A204.1 (cell line): Measurements from ENCODE around the gene FABP7.
"Not testable (repeated sequence)": the region's sequence is repeated elsewhere in the genome, so short reads cannot be mapped to it uniquely, and the experiment has no call there.

Source experiments
- FAIRE-seq: peaks from 2 replicates; lab custom pipeline; 2012; peaks lifted over from hg19 to GRCh38; lab: Jason Lieb, UNC

FABP7 gene

GRCh38 chr6:122779667-122780066 is at the start of gene FABP7:
Gene FABP7, plus strand, starts transcription at chr6:122779716. Its CDS starts 79 bp downstream, at chr6:122779795.
- FAIRE-seq, result no peak

DNA sequence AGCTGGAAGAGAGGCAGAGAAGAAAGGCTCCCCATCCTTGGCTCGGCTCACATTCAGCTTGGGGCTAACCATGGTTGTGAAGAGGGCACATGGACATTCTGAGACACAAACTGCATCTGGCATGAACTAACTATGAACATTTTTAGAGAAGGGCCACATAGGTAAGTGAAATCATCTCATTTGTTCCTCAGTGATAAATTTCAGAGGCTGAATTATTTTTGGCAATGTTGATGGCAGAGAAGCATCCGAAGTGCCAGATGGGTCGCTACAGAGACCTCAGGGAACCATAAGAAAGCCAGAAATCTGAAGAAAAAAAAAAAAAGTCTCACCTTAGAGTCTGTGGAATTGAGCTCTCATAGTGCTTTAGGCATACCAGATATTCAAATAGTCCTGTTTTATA is 49.2 kb upstream of the FABP7 start:
- FAIRE-seq, result no peak

DNA sequence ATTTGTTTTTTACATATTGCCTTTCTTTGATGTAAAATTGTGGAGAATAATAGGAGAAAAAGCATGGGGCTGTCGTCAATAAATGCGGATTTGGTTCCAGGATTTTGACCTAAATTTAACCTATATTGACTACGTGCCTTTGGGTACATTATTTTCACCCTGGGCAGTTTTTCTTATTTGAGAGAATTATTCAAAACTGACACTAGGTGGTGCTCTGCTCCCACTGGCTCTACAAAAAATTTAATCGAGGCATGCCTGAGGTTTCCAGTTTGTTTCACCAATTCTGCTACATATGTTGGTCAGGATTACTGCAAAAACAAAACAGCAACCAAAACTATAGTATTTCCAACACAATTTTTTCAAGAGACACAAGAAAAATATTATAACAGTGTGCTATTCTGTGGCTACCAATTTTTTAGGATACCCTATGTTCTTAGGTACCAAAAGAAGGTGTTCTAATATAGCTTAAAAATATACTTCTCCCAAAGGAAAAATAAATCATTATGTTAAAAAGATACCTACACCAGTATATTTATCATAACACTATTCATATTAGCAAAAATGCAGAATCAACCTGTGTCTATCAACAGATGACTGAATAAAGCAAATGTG is 48.6 kb upstream of the FABP7 start:
- peak; percentile 81 for FAIRE-seq

GRCh38 chr6:122733259-122733658 is 46.3 kb upstream of the FABP7 start:
- FAIRE-seq, result no peak

- FAIRE-seq, result no peak
Measured at GRCh38 chr6:122734529-122735395, 44.8 kb upstream of the FABP7 start.

DNA sequence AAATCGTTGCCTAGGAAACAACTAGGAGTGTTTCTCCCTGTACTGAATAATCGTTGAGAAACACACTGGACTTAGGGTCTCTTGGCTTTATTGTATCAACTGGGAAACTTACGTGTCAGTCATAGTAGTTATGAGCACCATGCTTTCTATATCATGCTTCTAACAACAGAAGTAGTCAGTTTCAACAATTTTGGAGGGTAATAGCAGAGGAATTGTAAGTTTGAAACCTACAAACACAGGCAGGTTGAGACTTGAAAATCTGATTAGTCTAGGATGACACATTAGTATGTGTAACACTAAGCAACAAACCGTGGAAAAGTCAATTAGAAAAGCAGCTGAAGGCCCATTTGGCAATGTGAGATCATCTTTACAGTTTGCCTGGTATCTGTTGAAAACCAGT is 43.9 kb upstream of the FABP7 start:
- no peak for FAIRE-seq

GRCh38 chr6:122736163-122736562 is 43.4 kb upstream of the FABP7 start:
- no peak for FAIRE-seq

DNA sequence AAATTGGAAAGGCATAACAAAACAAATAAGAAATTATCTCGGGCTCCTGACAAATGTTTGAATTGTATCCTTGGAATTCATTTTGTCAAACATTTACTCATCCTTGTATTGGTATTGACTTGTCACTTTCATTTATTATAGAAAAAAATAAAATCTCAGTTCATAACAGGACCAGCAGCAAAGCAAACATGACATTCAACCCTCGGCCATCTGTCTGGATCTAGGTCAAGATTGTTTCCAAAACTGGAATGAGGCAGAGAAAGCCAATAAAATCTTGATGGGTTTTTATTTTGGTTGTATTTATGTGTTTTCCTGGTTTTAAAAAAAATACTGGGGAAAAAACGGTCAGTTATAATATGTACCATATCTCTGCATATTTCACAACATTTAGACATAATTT is 42.9 kb upstream of the FABP7 start:
- no peak for FAIRE-seq

DNA sequence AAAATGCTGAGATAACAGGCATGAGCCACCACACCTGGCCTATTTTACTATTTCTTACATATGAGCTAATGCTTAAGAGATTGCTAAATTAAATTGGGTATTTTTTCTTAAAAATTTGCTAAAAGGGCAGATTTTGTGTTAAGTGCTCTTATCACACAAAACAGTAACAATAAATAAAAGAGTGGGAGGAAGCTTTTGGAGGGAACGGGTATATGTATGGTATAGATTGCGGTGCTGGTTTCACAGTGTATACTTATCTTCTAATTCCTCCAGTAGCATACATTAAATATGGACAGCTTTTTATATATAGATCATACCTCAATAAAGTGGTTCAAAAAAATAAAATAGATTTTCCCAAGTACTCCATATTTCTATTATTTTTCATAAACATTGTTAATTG is 39.4 kb upstream of the FABP7 start:
- FAIRE-seq, result no peak

- no peak for FAIRE-seq
Measured at GRCh38 chr6:122740936-122741335, 38.6 kb upstream of the FABP7 start.

DNA sequence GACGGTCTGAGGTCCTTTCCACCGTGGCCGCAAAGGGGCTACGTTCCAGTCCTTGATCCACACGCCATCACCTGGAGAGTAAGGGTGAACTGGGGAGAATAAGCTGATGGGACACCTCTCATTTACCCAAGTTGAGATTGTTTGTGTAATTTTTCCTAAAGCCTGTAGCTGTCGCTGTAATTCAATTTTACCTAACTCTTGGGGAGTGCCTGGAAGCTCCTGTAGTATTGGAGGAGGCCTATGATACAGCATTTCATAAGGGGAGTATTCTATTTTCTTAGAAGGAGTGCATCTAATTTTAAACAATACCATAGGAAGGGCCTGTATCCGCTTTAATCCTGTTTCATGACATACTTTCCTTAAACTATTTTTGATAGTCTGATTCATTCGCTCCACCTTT is 35.3 kb upstream of the FABP7 start:
- not testable (repeated sequence) for FAIRE-seq

DNA sequence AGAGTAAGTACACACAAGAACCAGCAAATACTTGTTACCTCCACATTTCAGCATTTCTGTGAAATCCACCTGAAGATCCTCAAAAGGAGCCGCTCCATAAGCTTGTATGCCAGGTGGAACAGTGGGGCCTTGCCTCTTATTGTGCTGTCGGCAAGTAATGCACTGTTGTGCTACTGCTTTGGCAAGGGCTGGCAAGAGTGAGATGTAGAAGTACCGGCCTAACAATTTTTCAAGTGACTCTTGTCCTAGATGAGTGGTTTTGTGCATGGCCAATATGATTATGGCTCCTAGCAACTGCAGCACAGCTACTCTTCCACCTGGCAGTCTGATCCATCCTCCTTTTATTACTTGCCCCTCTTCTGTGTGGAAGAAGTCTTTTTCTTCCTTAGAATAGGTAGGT is 34.7 kb upstream of the FABP7 start:
- FAIRE-seq, result not testable (repeated sequence)

- no peak for FAIRE-seq
Measured at GRCh38 chr6:122746688-122747087, 32.8 kb upstream of the FABP7 start.

- FAIRE-seq, result no peak
Measured at GRCh38 chr6:122747573-122747972, 31.9 kb upstream of the FABP7 start.

- not testable (repeated sequence) for FAIRE-seq
Measured at GRCh38 chr6:122748945-122749344, 30.6 kb upstream of the FABP7 start.

DNA sequence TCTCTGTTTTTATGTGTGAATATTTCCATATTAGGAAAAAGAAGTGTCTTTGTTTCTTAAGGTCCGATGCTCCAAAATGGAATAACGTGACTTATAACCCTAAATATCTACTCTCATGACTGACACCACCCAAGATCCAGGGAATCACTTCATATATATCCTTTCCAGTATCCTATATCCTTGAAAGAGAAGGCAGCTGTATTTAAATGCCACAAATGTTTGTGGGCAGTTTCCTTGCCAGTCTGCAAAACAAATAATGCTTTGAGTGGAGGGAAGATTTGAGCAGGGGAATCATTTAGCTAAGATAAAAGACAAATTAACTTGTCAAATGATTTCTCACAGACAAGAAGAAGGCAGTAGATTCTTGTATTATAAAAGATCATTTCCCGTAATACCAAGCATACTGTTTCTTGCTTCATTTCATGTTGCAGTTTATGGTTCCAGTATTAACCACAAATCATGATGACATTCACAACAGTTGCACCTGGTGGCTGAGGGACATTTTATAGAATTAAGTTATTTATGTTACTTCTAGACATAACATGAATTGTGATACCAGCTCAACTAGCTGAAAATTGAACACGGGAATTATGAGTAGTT is 30.0 kb upstream of the FABP7 start:
- no peak for FAIRE-seq

GRCh38 chr6:122751326-122751725 is 28.2 kb upstream of the FABP7 start:
- FAIRE-seq, result no peak

DNA sequence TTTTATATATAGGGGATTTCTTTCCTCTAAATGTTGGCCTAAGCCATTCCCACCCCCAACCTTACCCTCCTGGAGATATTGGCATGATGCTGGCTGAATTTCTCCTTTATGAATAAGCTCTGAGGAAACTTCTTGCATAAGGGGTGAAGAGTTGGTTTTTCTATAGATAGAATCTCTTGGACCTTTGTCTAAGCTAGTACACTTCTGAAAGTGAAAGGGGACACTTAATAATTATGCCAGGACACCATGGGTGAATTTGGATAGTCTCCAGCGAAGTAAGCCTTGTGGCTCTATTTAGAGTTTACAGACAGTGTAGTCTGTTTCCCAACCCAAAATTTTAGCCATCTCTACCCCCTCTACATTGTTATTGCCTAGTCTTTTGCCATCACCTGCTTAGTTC is 27.1 kb upstream of the FABP7 start:
- FAIRE-seq, result no peak

DNA sequence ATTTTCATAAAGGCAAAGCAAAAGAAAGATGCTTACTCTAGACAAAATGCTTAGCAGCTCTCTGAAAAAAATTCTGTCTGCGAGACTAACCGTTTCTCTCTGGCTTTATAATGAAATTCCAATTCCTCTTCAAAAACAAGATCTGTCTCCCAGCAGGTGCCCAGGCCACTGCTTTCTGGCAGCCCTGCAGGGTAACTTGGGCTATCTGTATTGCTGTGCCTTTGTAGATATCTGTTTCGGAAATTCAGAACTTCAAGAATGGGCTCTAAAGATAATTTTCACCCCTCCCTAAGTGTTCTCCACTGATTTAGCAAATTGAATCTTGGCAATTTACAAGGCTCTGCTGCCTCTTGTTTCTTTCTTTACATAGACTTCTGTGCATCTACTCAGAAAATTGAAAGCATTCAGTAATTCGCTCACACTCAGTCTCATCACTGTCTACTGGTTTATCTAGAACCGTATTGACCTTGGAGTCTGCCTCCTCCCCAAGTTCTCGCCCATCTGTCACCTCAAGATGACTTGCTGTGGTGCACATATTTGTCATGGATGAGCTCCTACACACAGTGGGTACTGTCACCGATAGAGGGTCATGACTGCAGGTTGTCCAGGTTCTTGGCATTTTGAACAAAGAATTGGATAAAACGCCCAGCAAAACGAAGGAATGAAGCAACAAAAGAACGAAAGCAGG is 26.4 kb upstream of the FABP7 start:
- no peak for FAIRE-seq

DNA sequence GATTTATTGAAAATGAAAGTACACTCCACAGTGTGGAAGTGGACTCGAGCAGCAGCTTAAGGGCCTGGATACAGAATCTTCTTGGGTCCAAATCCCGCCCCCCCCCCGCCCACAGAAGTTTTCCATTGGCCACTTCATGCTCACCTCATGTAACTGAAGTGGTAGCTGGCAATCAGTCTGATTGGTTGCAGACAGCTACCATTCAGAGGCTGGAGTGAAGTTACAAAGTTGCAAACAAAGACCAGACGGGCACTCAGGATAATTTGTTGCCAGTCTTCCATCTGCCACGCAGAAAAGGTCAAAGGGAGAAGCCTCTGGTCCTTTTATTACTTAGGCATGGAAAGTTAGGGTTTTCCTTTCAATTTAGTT is 25.8 kb upstream of the FABP7 start:
- no peak for FAIRE-seq

- no peak for FAIRE-seq
Measured at GRCh38 chr6:122754191-122754731, 25.3 kb upstream of the FABP7 start.

GRCh38 chr6:122755901-122756300 is 23.6 kb upstream of the FABP7 start:
- FAIRE-seq, result no peak

GRCh38 chr6:122758927-122759334 is 20.6 kb upstream of the FABP7 start:
- no peak for FAIRE-seq
